ENCODE measurements around the gene RBMY1D.
"Not testable (repeated sequence)": the region's sequence is repeated elsewhere in the genome, so short reads cannot be mapped to it uniquely, and the experiment has no call there.

RBMY1D gene

GRCh38 chrY:21894426-21894825, at the start of gene RBMY1D:
Gene RBMY1D (minus strand): TSS chrY:21894526. CDS start chrY:21892513, 2,013 bp downstream.
- DNase-seq (ENCODE audit: low spot score) = not testable (repeated sequence)

- not testable (repeated sequence) for DNase-seq (ENCODE audit: low spot score)
These were observed 23.6 kb upstream of the RBMY1D start, which contains the start of gene RBMY1E for GRCh38 chrY:21917932-21918331. Gene RBMY1E (minus strand): TSS chrY:21918032. CDS start chrY:21916054, 1,978 bp downstream.

- DNase-seq (ENCODE audit: low spot score) = not testable (repeated sequence)
These were observed 24.8 kb downstream of the RBMY1D start for GRCh38 chrY:21869407-21870076.

- no peak for DNase-seq (ENCODE audit: low spot score)
These were observed 48.8 kb downstream of the RBMY1D start for GRCh38 chrY:21845481-21845880.

GRCh38 chrY:21842090-21842489, 52.2 kb downstream of the RBMY1D start:
- DNase-seq (ENCODE audit: low spot score) = no peak

GRCh38 chrY:21839489-21839888, 54.8 kb downstream of the RBMY1D start:
- DNase-seq (ENCODE audit: low spot score) = no peak

- no peak for DNase-seq (ENCODE audit: low spot score)
These were observed 58.0 kb downstream of the RBMY1D start for GRCh38 chrY:21836343-21836742.

GRCh38 chrY:21835052-21835451, 59.3 kb downstream of the RBMY1D start:
- DNase-seq (ENCODE audit: low spot score) = no peak

All from hematopoietic multipotent progenitor cell treated with erythropoietin and hydrocortisone succinate and interleukin-3 and kit ligand, for 15 days (in vitro differentiated cells).